Brain microvascular endothelial cell (primary cell): ENCODE results near the gene GRID2.
"Not testable (repeated sequence)": the region's sequence is repeated elsewhere in the genome, so short reads cannot be mapped to it uniquely, and the experiment has no call there.

Experiments used
- DNase-seq: peaks from one replicate; pipeline ENCODE4 v3.0.0-alpha.2; 2020
- H3K27ac ChIP-seq: fragments of 250-450 bp; sonication (Bioruptor Pico); 2 replicates; pipeline ENCODE4 v1.5.1; 2020; ENCODE audit warnings: mild to moderate bottlenecking, moderate library complexity
- H3K27me3 ChIP-seq: fragments of 250-450 bp; sonication (Bioruptor Pico); replicated peaks from 2 replicates; pipeline ENCODE4 v1.5.1; 2020; ENCODE audit warnings: mild to moderate bottlenecking
- H3K36me3 ChIP-seq: fragments of 250-450 bp; sonication (Bioruptor Pico); replicated peaks from 2 replicates; pipeline ENCODE4 v1.5.1; 2020; ENCODE audit warnings: mild to moderate bottlenecking
- H3K4me3 ChIP-seq: 2 replicates; pipeline ENCODE4 v1.5.1; 2011; ENCODE audit warnings: low read depth, mild to moderate bottlenecking, control low read depth, low read length, moderate library complexity
- CTCF ChIP-seq: IDR thresholded peaks from 2 replicates; pipeline ENCODE4 v1.5.1; 2011; ENCODE audit warnings: low read depth, mild to moderate bottlenecking, moderate library complexity, low read length, control low read depth, inconsistent platforms; ENCODE audit errors: missing control alignments
- in situ Hi-C: cut with HindIII; loops from 2 replicates; pipeline ENCODE4 v1.10.0; 2017; ENCODE audit warnings: low sequenced_read_pairs, low pct_ligation_motif_present

Gene GRID2

GRCh38 chr4:92406488-92406887 is 102.7 kb downstream of the GRID2 start:
- Histone ChIP-seq H3K36me3 (no peaks in the 10 kb centered on the region), H3K4me3 (no peak overlapping the region), H3K27me3 (no peaks in the 10 kb centered on the region), H3K27ac (no peak overlapping the region)
- in situ Hi-C loops = no loop called here
- DNase-seq = no peak
- TF ChIP-seq CTCF = no peak

- Histone ChIP-seq H3K27me3 (no peaks in the 10 kb centered on the region), H3K36me3 (no peaks in the 10 kb centered on the region), H3K27ac (no peak overlapping the region), H3K4me3 (no peak overlapping the region)
- no peak for TF ChIP-seq CTCF
- DNase-seq = no peak
- in situ Hi-C loops = no loop called here
These were observed 118.2 kb downstream of the GRID2 start for GRCh38 chr4:92421920-92422319.

DNA sequence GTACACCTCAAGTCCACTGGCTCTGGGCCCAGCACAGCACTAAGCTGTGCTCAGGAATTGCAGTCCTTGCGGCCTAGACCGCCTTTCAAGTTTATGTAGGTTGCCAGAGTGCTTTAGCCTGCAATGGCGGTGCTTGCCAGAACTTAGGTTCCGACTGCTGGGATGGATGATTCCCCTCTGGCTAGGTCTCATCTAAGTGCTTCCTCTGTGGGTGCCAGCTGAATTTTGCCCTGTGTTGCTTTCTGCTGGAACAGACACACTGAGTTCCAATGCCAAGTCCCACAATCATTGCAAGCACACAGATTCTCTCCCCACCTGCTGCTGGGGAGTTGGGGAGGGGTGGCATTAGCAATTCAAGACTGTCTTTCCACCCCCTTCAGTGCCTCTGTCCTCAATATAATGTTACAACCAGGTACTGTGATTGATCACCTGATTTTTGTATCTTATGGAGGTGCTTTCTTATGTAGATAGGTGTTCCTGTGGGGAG is 129.5 kb downstream of the GRID2 start:
- no peak overlapping the region for H3K27ac ChIP-seq
- H3K36me3 ChIP-seq = no peaks in the 10 kb centered on the region
- no peak overlapping the region for H3K4me3 ChIP-seq
- no peak for DNase-seq
- no peaks in the 10 kb centered on the region for H3K27me3 ChIP-seq
- no peak for TF ChIP-seq CTCF
- in situ Hi-C loops = no loop called here

DNA sequence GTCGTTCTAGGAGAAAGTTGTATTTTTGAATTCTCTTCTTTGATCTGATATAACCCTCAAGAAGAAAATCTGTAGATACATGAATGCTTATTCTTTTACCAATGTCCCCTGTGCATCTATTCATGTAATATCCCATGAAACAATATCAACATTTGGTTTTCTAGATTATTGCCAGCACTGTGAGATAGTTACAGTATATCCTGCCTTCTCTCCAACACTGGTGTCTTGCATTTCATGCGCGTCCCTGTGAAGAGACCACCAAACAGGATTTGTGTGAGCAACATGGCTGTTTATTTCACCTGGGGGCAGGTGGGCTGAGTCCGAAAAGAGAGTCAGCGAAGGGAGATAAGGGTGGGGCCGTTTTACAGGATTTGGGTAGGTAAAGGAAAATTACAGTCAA is 135.0 kb downstream of the GRID2 start:
- H3K27ac ChIP-seq, H3K4me3 ChIP-seq, H3K27me3 ChIP-seq, H3K36me3 ChIP-seq, in situ Hi-C loops, DNase-seq: not testable (repeated sequence)

DNA sequence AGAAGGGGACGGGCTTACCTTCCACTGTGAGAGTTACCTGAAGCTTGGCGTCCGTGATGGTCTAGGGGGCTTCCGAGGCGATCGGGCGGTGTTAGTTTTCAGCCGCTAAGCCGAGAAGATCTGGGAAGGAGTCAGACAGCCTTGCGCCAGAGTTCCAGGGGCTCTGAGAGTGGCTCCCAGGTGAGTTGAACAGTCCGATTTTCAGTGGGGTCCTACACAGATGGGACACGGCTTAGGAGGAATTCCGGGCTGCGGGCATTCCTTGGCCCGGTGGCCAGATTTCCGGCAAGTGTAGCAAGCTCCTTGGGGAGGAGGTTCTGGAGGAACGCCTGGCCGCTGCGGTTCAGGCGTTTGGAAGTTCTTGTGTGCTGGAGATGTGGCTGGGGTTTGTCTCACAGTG is 138.4 kb downstream of the GRID2 start:
- DNase-seq, H3K27ac ChIP-seq, H3K4me3 ChIP-seq, H3K36me3 ChIP-seq, H3K27me3 ChIP-seq, in situ Hi-C loops: not testable (repeated sequence)

DNA sequence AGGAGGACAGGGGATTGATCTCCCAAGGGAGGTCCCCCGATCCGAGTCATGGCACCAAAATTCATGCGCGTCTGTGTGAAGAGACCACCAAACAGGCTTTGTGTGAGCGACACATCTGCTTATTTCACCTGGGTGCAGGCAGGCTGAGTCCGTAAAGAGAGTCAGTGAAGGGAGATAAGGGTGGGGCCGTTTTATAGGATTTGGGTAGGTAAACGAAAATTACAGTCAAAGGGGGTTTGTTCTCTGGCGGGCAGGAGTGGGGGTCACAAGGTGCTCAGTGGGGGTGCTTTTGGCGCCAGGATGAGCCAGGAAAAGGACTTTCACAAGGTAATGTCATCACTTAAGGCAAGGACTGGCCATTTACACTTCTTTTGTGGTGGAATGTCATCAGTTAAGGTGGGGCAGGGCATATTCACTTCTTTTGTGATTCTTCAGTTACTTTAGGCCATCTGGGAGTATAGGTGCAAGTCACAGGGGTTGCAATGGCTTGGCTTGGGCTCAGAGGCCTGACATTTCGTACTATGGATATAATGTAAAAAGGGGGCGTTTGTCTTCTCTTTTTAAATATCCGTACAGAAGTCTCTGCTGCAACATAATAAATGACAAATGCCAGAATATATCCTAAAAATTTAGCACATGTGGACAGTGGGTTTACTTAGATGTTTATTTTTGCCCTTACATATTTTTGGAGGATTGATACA is 140.5 kb downstream of the GRID2 start:
- H3K27ac ChIP-seq, DNase-seq, H3K36me3 ChIP-seq, H3K27me3 ChIP-seq, in situ Hi-C loops, H3K4me3 ChIP-seq: not testable (repeated sequence)

- no peak for DNase-seq
- no peaks in the 10 kb centered on the region for H3K27me3 ChIP-seq
- H3K27ac ChIP-seq = no peak overlapping the region
- H3K4me3 ChIP-seq = no peak overlapping the region
- TF ChIP-seq CTCF = no peak
- no peaks in the 10 kb centered on the region for H3K36me3 ChIP-seq
- in situ Hi-C loops = no loop called here
These were observed 141.4 kb downstream of the GRID2 start for GRCh38 chr4:92445127-92445526.
